HepG2 (cell line): ENCODE data around the gene ITGB2. TPM values are rescaled to one million over a fixed set of nuclear protein-coding genes. Genes with fewer than 3 reads are reported as not detected.

Experiments
- ATAC-seq: fragments of 200-7000 bp; cut with Tn5 transposase; 3 replicates; pipeline ENCODE4 v1.9.1; 2020; ENCODE audit warnings: mild to moderate bottlenecking, moderate library complexity
- BruUV-seq: library from RNA; stranded (reverse); fragments of 400-500 nt; replicated peaks from 2 replicates; lab custom pipeline; 2021; lab: Mats Ljungman, UMichigan
- CTCF ChIA-PET: fragments of 300-600 bp; formaldehyde crosslinking; extraction: SDS; loops from one replicate; lab custom pipeline; 2021; ENCODE audit warnings: low total read pairs, inconsistent platforms, low intra/inter-chr PET ratio; lab: Yijun Ruan, JAX
- POLR2A ChIA-PET: fragments of 350-600 bp; sonication (Branson Sonifier 250); formaldehyde crosslinking; loops from one replicate; lab custom pipeline; 2020; ENCODE audit warnings: antibody characterized with exemption, inconsistent platforms; lab: Yijun Ruan, JAX
- DNase-seq: peaks from one replicate; pipeline ENCODE4 v3.0.0-alpha.2; 2015; ENCODE audit warnings: low spot score
- FAIRE-seq: peaks from 3 replicates; lab custom pipeline; 2011; peaks lifted over from hg19 to GRCh38; lab: Jason Lieb, UNC
- H2AFZ ChIP-seq: one replicate; pipeline ENCODE4 v1.6.1; 2011; ENCODE audit warnings: low read length, inconsistent platforms
- H3K27ac ChIP-seq: fragments of 300-600 bp; 3 replicates; pipeline ENCODE4 v1.8.0; 2011; ENCODE audit warnings: mixed run types, mild to moderate bottlenecking, mixed read lengths, low read length, inconsistent platforms; ENCODE audit not compliant: insufficient read depth; ENCODE audit errors: extremely low read length
- H3K27me3 ChIP-seq, 2 experiments: fragments of 200-600 bp in 1 of 2; 2 replicates in 1 of 2; 3 replicates in 1 of 2; pipeline versions ENCODE4 v1.6.0 to v1.8.0; 2011; ENCODE audit warnings: low read length in 2 of 2, mild to moderate bottlenecking in 2 of 2, moderate library complexity in 2 of 2, inconsistent platforms in 1 of 2; ENCODE audit not compliant: insufficient read depth in 2 of 2, control insufficient read depth in 1 of 2
- H3K36me3 ChIP-seq, 2 experiments: fragments of 200-600 bp in 1 of 2; replicated peaks in 1 of 2; 2 replicates in 1 of 2; 3 replicates in 1 of 2; pipeline versions ENCODE4 v1.5.1 to v1.8.0; 2011; ENCODE audit warnings: low read length in 2 of 2, inconsistent platforms in 1 of 2; ENCODE audit not compliant: insufficient read depth in 2 of 2, control insufficient read depth in 1 of 2
- H3K4me1 ChIP-seq: 2 replicates; pipeline ENCODE4 v1.5.1; 2012; ENCODE audit warnings: low read length, inconsistent platforms; ENCODE audit not compliant: insufficient read depth
- H3K4me2 ChIP-seq: 2 replicates; pipeline ENCODE4 v1.6.0; 2011; ENCODE audit warnings: low read depth, low read length, inconsistent platforms
- H3K4me3 ChIP-seq, 3 experiments: fragments of 200-600 bp in 1 of 3; sonication (generic), shearing (Covaris generic) in 1 of 3; replicated peaks in 1 of 3; 2 replicates each; pipeline ENCODE4 v1.5.1; 2011 to 2016; ENCODE audit warnings: low read length in 3 of 3, inconsistent platforms in 2 of 3, low read depth in 2 of 3, mild to moderate bottlenecking in 2 of 3, control low read depth in 1 of 3, mixed read lengths in 1 of 3; ENCODE audit not compliant: insufficient read depth in 1 of 3
- H3K79me2 ChIP-seq: one replicate; pipeline ENCODE4 v1.6.1; 2011; ENCODE audit warnings: low read length, inconsistent platforms; ENCODE audit not compliant: insufficient read depth
- H3K9ac ChIP-seq: 2 replicates; pipeline ENCODE4 v1.6.0; 2011; ENCODE audit warnings: mild to moderate bottlenecking, low read depth, low read length, inconsistent platforms; ENCODE audit not compliant: insufficient read depth
- H3K9me3 ChIP-seq: 2 replicates; pipeline ENCODE4 v1.5.1; 2012; ENCODE audit warnings: mild to moderate bottlenecking, low read length
- H4K20me1 ChIP-seq: 2 replicates; pipeline ENCODE4 v1.6.0; 2011; ENCODE audit warnings: inconsistent platforms, mild to moderate bottlenecking, low read length, moderate library complexity; ENCODE audit not compliant: insufficient read depth
- KDM5B ChIP-seq: sonication (generic); formaldehyde crosslinking; IDR thresholded peaks from 2 replicates; pipeline ENCODE4 v1.4.0; 2020; ENCODE audit warnings: missing genetic modification reagents, mild to moderate bottlenecking, borderline replicate concordance
- NCOA1 ChIP-seq: sonication (generic); formaldehyde crosslinking; IDR thresholded peaks from 2 replicates; pipeline ENCODE4 v1.9.0; 2021; ENCODE audit warnings: missing genetic modification reagents
- SNAPC2 ChIP-seq: sonication (generic); formaldehyde crosslinking; IDR thresholded peaks from 2 replicates; pipeline ENCODE4 v1.8.1; 2022; ENCODE audit warnings: mild to moderate bottlenecking, missing genetic modification reagents
- YEATS4 ChIP-seq: sonication (generic); formaldehyde crosslinking; IDR thresholded peaks from 2 replicates; pipeline ENCODE4 v1.4.0; 2020; ENCODE audit warnings: missing genetic modification reagents, borderline replicate concordance
- ZNF296 ChIP-seq: sonication (generic); formaldehyde crosslinking; conservative IDR thresholded peaks from 2 replicates; pipeline ENCODE4 v1.5.0; 2020; ENCODE audit warnings: mild to moderate bottlenecking, missing genetic modification reagents
- WGBS: methylation state at CpG from one replicate; pipeline ENCODE4 v1.1.6; 2017; ENCODE audit warnings: low lambda C conversion rate; 5-methylcytosine and 5-hydroxymethylcytosine counted together
- in situ Hi-C: cut with HindIII; loops from 2 replicates; pipeline ENCODE4 v1.10.0; 2017; ENCODE audit warnings: low pct_unique_long_range_greater_than_20kb; ENCODE audit not compliant: extremely low pct_ligation_motif_present
- intact Hi-C: fragments of 100-400 bp; cut with micrococcal nuclease; formaldehyde crosslinking; loops from one replicate; pipeline ENCODE4 v1.10.0; 2022; ENCODE audit not compliant: unreplicated experiment
- polyA plus RNA-seq, 8 experiments: library from polyadenylated mRNA; depleted of rRNA in 3 of 8; stranded (reverse) in 7 of 8; unstranded in 1 of 8; fragments of >200 nt; fragmentation: Illumina TruSeq in 4 of 8; extraction: Trizol in 4 of 8; gene quantifications; 2 replicates each; pipeline versions ENCODE4 v1.2.1 to v1.2.3, GENCODE V29; 2011 to 2016; ENCODE audit warnings: low read depth in 4 of 8, missing spikeins in 1 of 8, mixed read lengths in 1 of 8; ENCODE audit not compliant: insufficient read depth in 1 of 8
- total RNA-seq, 5 experiments: library from RNA; depleted of rRNA; stranded (reverse); fragments of >200 nt; fragmentation: Illumina TruSeq; extraction: Trizol; gene quantifications; 2 replicates each; pipeline ENCODE4 v1.2.3, GENCODE V29; 2016; ENCODE audit warnings: low read depth in 1 of 5
- TF ChIP-seq, protein P1 (sequence below): sonication (generic); formaldehyde crosslinking; conservative IDR thresholded peaks from 2 replicates; pipeline ENCODE4 v1.4.0; 2020; ENCODE audit warnings: mild to moderate bottlenecking, missing genetic modification reagents, moderate library complexity
- TF ChIP-seq, protein P2 (sequence below): IDR thresholded peaks from 2 replicates; pipeline ENCODE4 v1.6.1; 2016

The ITGB2 gene
- total and polyA plus RNA-seq, 2 of the 13 experiments (the other 11 are each of a cell fraction or from before 2014, with no cell fraction given): 4.2 to 18.0 TPM

DNA sequence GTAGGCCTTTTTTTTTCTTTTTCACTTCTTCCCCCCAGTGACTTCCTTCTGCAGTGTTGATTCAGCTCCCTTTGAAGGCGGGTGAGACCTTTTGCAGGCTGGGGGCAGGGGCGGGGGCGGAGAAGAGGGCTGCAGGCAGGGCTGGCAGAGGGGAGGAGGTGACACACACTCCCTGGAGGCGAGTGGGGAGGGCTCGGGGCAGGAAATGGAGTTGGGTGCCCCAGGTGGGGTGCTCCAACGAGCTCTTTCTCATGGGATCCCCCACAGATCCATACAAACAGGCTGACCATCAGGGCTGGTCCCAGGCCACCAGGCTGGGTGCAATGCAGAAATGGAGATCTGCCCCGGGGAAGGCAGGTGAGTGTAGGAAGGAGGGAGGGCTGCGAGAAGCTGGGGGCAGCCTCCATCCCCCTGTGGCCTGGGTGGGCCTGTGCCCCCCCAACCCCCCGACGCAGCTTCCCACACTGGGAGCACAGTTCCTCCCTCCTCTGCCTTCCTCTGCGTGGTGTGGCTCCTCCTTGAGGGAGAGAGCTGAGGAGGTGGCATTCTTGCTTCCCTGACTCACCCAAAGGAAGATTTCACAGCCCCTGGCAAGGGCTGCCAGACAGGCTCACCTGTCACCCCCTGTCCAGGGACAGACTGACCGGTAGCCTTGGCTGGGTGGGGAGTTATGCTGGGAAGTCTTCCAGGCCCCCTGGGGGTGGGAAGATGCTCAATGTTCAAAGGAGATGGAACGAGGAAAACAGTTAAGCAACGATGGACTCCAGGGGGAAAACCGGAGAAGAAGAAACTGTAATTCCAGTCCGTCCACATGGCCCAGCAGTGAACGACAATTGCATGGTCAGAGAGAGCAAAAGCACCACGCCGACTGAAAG lies 7.1 kb upstream of the ITGB2 start (continued):
- TF ChIP-seq, protein P1, sequence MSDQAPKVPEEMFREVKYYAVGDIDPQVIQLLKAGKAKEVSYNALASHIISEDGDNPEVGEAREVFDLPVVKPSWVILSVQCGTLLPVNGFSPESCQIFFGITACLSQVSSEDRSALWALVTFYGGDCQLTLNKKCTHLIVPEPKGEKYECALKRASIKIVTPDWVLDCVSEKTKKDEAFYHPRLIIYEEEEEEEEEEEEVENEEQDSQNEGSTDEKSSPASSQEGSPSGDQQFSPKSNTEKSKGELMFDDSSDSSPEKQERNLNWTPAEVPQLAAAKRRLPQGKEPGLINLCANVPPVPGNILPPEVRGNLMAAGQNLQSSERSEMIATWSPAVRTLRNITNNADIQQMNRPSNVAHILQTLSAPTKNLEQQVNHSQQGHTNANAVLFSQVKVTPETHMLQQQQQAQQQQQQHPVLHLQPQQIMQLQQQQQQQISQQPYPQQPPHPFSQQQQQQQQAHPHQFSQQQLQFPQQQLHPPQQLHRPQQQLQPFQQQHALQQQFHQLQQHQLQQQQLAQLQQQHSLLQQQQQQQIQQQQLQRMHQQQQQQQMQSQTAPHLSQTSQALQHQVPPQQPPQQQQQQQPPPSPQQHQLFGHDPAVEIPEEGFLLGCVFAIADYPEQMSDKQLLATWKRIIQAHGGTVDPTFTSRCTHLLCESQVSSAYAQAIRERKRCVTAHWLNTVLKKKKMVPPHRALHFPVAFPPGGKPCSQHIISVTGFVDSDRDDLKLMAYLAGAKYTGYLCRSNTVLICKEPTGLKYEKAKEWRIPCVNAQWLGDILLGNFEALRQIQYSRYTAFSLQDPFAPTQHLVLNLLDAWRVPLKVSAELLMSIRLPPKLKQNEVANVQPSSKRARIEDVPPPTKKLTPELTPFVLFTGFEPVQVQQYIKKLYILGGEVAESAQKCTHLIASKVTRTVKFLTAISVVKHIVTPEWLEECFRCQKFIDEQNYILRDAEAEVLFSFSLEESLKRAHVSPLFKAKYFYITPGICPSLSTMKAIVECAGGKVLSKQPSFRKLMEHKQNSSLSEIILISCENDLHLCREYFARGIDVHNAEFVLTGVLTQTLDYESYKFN (CRISPR knock-in tag): peak; percentile 67

DNA sequence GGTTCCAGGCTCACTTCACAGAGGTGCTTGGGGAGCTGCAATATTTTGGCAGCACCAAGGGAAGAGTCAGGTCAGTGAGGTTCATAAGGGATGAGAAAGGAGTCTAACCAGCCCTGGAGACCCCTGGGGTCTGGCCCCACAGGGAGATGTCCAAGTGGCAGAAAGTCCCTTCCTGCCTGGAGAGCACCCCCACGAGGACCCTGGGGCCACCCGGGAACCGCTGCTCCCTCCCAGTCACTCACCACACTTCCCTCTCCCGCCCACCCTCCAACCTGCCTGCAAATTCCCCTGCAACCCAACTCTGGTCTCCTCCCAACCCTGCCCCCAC lies 6.5 kb upstream of the ITGB2 start:
- in situ Hi-C loops: no loop called here

More for the DNA sequence above, 6.5 kb upstream of the ITGB2 start:
- CTCF ChIA-PET: no interaction called here
- TF ChIP-seq KDM5B (CRISPR knock-in tag) (peak; percentile 14; the same call in 1 of the 2 replicates), SNAPC2 (CRISPR knock-in tag) (no peak), ZNF296 (CRISPR knock-in tag) (no peak), YEATS4 (CRISPR knock-in tag) (0 out of 2 replicates have a peak, but pooled peaks have one; percentile 13), NCOA1 (CRISPR knock-in tag) (no peak)
- TF ChIP-seq, protein P2, sequence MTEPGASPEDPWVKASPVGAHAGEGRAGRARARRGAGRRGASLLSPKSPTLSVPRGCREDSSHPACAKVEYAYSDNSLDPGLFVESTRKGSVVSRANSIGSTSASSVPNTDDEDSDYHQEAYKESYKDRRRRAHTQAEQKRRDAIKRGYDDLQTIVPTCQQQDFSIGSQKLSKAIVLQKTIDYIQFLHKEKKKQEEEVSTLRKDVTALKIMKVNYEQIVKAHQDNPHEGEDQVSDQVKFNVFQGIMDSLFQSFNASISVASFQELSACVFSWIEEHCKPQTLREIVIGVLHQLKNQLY (CRISPR knock-in tag): no peak
- POLR2A ChIA-PET: interaction anchor here (0.6 to 4.7 kb wide), 6 partner anchors 14 to 421 kb away, joined by 3 to 37 read pairs (median 3); no protein-coding TSS in a partner anchor
- Histone ChIP-seq H2AFZ (no peak overlapping the region), H3K4me2 (peak overlapping the region; percentile 85), H3K4me3 (peak overlapping the region in 2 of 3 experiments; percentile 24 to 66; a peak in 3 of 6 replicates), H3K9ac (no peak overlapping the region), H3K9me3 (no peaks in the 10 kb centered on the region), H3K36me3 (no peaks in the 10 kb centered on the region), H3K27ac (no peak overlapping the region), H3K79me2 (no peaks in the 10 kb centered on the region), H3K27me3 (peaks cover 1 to 4% of the 10 kb centered on the region in 2 experiments; a peak in 3 of 5 replicates), H4K20me1 (no peaks in the 10 kb centered on the region), H3K4me1 (peaks cover 66% of the 10 kb centered on the region)
- ATAC-seq (peak; percentile 23), FAIRE-seq (no peak), DNase-seq (no peak)
- no TSS peak for BruUV-seq
- 0% methylated on average over 4 of the region's 4 CpGs for WGBS
- intact Hi-C loops: no loop called here
